ENCODE results near the gene SMARCD1.
"Not testable (repeated sequence)": the region's sequence is repeated elsewhere in the genome, so short reads cannot be mapped to it uniquely, and the experiment has no call there.

Gene SMARCD1

DNA sequence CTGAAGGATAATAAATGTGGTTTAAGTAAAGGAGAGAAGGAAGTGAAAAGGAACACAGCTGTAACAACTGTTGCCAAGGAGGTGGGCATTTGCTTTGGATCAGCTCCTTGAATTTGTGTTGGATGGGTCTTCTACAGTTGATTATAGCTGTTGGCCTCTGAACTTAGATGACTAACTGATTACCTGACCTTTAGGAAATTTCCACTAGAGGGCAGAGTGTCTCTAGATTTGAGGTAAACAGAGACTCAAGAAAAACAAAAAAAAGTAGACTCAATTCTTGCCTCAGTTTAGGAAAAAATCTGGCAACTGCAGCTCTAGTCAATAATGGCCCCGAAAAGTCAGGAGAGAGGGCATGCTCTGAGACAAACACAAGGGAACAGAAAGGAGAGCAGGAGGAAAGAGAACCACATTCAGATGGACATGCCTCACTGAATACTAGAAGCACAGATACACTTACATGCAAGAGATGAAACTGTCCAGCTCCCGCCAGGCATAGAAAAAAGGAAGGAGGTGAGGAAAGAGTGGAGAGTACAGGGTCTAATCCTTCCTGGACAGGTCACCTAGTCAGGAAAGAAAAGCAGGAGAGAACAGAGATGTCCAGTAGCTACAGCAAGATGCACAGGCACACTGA lies 47.5 kb downstream of the SMARCD1 start:
- Mint-ChIP-seq H3K4me1 (peaks cover 10 to 31% of the 10 kb centered on the region in 2 donors), H3K36me3 (peaks cover 58 to 70% of the 10 kb centered on the region in 2 donors), H3K4me3 (no peak overlapping the region), H3K27me3 (no peaks in the 10 kb centered on the region), H3K27ac (peak overlapping the region; percentile 33), H3K9me3 (no peaks in the 10 kb centered on the region)
- no peak for DNase-seq
- ATAC-seq (replicated peaks), result no peak

DNA sequence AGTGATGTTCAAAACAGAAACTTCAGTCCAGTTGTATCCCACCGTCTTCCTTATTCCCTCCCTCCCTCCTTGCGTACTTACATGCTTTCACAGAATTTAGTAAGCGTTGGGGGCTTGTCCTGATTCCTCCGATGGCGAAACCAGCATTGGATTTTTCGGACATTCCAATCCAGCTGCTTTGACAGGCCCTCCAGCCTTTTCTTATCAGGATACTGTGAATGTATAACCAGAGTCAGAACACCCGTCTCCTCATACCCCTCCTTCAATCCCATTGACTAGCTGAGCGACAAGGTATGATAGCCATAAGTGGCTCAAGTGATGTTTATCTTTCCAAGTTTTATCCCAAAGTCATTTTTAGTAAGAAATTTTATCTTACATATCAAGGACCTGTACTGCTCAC lies 57.9 kb downstream of the SMARCD1 start:
- DNase-seq (no peak), ATAC-seq (replicated peaks) (no peak)
- H3K27me3 Mint-ChIP-seq, result no peaks in the 10 kb centered on the region
- no peaks in the 10 kb centered on the region for H3K9me3 Mint-ChIP-seq
- peaks cover 0 to 2% of the 10 kb centered on the region in 2 donors for H3K4me1 Mint-ChIP-seq
- H3K27ac Mint-ChIP-seq, result no peak overlapping the region
- peaks cover 8 to 18% of the 10 kb centered on the region in 2 donors for H3K36me3 Mint-ChIP-seq
- H3K4me3 Mint-ChIP-seq, result no peak overlapping the region

DNA sequence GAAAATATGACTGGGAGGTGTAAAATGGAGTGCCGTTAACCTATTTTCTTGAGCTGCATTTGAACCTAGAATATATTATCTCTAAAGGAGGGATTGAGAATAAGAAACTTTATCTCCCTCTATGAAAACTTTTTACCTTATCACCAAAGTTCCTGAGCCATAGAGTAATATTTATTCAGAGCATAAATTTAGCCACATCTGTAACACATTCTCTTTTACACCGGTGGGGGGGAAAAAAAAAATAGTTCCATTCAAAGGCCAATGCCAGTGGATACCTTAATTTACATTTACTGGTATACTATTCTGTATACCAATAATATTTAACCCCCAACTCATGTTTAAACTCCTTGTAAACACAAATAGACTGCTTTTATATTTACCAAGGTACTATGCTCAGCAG lies 60.3 kb downstream of the SMARCD1 start:
- no peak for DNase-seq
- Mint-ChIP-seq H3K27me3 (no peaks in the 10 kb centered on the region), H3K4me1 (peaks cover 2 to 13% of the 10 kb centered on the region in 2 donors), H3K27ac (no peak overlapping the region), H3K9me3 (no peaks in the 10 kb centered on the region), H3K36me3 (peaks cover 8 to 12% of the 10 kb centered on the region in 2 donors), H3K4me3 (no peak overlapping the region)
- no peak for ATAC-seq (replicated peaks)

DNA sequence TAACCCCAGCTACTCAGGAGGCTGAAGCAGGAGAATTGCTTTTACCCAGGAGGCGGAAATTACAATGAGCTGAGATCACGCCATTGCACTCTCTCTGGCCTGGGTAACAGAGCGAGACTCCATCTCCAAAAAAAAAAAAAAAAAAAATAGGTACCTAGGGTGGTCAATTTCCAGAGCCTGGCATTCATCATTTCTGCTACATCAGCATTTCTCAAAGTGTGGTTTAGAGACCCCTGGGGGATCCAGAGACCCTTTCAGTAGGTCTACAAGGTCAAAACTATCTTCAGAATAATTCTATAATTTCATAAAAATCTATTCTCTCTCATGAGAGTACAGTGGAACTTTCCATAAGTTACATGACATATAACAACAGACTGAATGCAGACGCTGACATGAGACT lies 62.1 kb downstream of the SMARCD1 start:
- ATAC-seq (replicated peaks), result no peak

DNA sequence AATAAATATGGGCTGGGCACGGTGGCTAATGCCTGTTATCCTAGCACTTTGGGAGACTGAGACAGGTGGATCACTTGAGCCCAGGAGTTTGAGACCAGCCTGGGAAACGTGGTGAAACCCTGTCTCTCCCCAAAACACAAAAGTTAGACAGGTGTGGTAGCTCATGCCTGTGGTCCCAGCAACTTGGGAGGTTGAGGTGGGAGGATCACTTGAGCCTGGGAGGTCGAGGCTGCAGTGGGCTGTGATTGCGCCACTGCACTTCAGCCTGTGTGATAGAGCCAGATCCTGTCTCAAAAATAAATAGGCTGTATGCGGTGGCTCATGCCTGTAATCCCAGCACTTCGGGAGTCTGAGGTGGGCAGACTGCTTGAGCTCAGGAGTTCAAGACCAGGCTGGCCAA lies 62.9 kb downstream of the SMARCD1 start:
- H3K4me3 Mint-ChIP-seq; H3K36me3 Mint-ChIP-seq; ATAC-seq (replicated peaks); H3K9me3 Mint-ChIP-seq; H3K27ac Mint-ChIP-seq; DNase-seq; H3K27me3 Mint-ChIP-seq: not testable (repeated sequence)
- H3K4me1 Mint-ChIP-seq, result peaks cover 9 to 28% of the 10 kb centered on the region in 2 donors

More for the DNA sequence above, 62.1 kb downstream of the SMARCD1 start:
- DNase-seq, result no peak
- H3K4me3 Mint-ChIP-seq, result no peak overlapping the region
- peaks cover 1 to 3% of the 10 kb centered on the region in 2 donors for H3K36me3 Mint-ChIP-seq
- H3K9me3 Mint-ChIP-seq, result no peaks in the 10 kb centered on the region
- H3K27ac Mint-ChIP-seq, result no peak overlapping the region
- peaks cover 9 to 28% of the 10 kb centered on the region in 2 donors for H3K4me1 Mint-ChIP-seq
- no peaks in the 10 kb centered on the region for H3K27me3 Mint-ChIP-seq

DNA sequence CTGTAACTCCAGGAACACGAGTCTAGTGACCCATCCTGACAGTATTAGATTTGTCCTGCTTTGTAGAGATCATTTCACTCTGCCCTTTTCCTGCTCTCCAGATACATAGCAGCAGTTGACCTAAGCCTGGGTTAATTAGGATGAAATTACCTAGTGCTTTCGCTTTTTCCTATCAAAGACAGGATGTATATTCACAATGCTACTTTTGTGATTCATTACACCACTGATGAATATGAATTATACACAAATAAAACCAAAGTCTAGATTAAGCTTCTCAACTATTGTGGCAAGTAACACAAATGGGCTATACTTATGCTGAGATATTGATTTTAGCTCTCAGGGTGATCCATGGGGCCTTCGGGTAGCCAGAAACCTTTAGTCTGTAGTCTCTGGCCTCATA lies 64.2 kb downstream of the SMARCD1 start:
- Mint-ChIP-seq H3K27ac (no peak overlapping the region), H3K4me1 (peaks cover 9 to 28% of the 10 kb centered on the region in 2 donors), H3K9me3 (no peaks in the 10 kb centered on the region), H3K27me3 (no peaks in the 10 kb centered on the region), H3K36me3 (peaks cover 0 to 6% of the 10 kb centered on the region in 2 donors), H3K4me3 (no peak overlapping the region)
- DNase-seq, result no peak
- no peak for ATAC-seq (replicated peaks)

Data from stimulated activated naive B cell treated with anti-CD40 and anti-IgM and Interleukin-4, amounts not matched to agents 10 μg/mL and 1 μg/mL and 100 μg/mL, for 72 hours (primary cell).